GM10847 (cell line): ENCODE results near the gene PNPLA2.

Experiments
- POLR2A ChIP-seq: IDR thresholded peaks from 2 replicates; pipeline ENCODE4 v1.6.1; 2011; ENCODE audit not compliant: insufficient read length; ENCODE audit errors: extremely low read depth

The PNPLA2 gene

GRCh38 chr11:869399-870126, 50.8 kb downstream of the PNPLA2 start:
- no peak for TF ChIP-seq POLR2A

DNA sequence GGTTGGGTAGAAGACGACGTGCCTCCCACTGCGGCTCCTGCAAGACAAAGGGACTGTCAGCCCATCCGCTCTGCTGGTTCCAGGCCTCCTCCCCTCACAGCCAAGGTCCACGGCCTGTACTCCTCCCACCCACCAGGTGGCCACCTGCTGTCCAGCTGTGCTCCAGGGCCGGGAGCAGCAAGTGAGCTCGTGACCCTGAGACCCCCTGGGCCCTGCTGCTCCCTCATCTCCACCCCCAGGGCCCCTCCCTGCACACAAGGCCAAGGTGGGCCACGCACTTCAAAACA, 51.4 kb downstream of the PNPLA2 start:
- TF ChIP-seq POLR2A, result no peak

- TF ChIP-seq POLR2A, result no peak
Measured at GRCh38 chr11:870418-870817, 51.7 kb downstream of the PNPLA2 start.

- TF ChIP-seq POLR2A, result no peak
Measured at GRCh38 chr11:871472-871871, 52.8 kb downstream of the PNPLA2 start.

DNA sequence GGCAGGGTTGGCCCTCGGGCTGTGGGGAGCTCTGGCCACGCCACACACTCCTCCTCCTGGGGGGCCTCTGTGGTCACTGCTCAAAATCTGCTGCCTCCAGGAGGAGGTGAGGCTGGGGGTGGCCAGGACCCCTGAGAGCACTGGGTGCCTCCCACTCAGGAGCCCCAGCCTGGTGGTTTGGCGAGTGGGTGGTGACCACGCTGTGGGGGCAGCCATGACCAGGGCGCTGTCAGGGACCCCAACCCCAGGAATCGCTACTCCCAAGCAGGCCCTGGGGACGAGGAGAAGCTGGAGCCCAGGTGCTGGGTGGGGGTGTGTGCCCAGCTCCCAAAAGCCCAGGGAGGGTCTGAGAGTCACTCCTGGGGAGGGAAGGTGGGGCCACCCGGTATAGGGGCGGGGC, 54.1 kb downstream of the PNPLA2 start:
- no peak for TF ChIP-seq POLR2A

- no peak for TF ChIP-seq POLR2A
Measured at GRCh38 chr11:873706-874105, 55.0 kb downstream of the PNPLA2 start.
